ENCODE measurements around the gene PLA2G2D.

GRCh38 chr1:20125100-20125499, 5.8 kb upstream of the PLA2G2D start:
- TF ChIP-seq PBX2 (CRISPR knock-in tag; IDR thresholded peaks at IDR 0.05): no peak
- TF ChIP-seq, protein P1, sequence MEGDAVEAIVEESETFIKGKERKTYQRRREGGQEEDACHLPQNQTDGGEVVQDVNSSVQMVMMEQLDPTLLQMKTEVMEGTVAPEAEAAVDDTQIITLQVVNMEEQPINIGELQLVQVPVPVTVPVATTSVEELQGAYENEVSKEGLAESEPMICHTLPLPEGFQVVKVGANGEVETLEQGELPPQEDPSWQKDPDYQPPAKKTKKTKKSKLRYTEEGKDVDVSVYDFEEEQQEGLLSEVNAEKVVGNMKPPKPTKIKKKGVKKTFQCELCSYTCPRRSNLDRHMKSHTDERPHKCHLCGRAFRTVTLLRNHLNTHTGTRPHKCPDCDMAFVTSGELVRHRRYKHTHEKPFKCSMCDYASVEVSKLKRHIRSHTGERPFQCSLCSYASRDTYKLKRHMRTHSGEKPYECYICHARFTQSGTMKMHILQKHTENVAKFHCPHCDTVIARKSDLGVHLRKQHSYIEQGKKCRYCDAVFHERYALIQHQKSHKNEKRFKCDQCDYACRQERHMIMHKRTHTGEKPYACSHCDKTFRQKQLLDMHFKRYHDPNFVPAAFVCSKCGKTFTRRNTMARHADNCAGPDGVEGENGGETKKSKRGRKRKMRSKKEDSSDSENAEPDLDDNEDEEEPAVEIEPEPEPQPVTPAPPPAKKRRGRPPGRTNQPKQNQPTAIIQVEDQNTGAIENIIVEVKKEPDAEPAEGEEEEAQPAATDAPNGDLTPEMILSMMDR (CRISPR knock-in tag; IDR thresholded peaks at IDR 0.05): no peak
- no peak for TF ChIP-seq BORCS8-MEF2B (CRISPR knock-in tag; IDR thresholded peaks at IDR 0.05)
- no peak for TF ChIP-seq ZBTB1 (CRISPR knock-in tag; IDR thresholded peaks at IDR 0.05; ENCODE audit: borderline replicate concordance)
- TF ChIP-seq POLR2A (IDR thresholded peaks at IDR 0.05; ENCODE audit: insufficient read depth in 1 of 2, low read depth in 2 of 2, low read length in 2 of 2): no peak
